Ishikawa (cell line): ENCODE results near the gene DSCAML1.

Experiments
- FOXM1 ChIP-seq: IDR thresholded peaks from 2 replicates; pipeline ENCODE4 v1.6.1; 2012; ENCODE audit warnings: low read depth, borderline replicate concordance
- NFIC ChIP-seq: IDR thresholded peaks from 2 replicates; pipeline ENCODE4 v1.6.1; 2012
- YY1 ChIP-seq: IDR thresholded peaks from 2 replicates; pipeline ENCODE4 v1.6.1; 2012; ENCODE audit warnings: low read depth
- TF ChIP-seq, protein P1 (sequence below): IDR thresholded peaks from 2 replicates; pipeline ENCODE4 v1.6.1; 2012

DNA sequence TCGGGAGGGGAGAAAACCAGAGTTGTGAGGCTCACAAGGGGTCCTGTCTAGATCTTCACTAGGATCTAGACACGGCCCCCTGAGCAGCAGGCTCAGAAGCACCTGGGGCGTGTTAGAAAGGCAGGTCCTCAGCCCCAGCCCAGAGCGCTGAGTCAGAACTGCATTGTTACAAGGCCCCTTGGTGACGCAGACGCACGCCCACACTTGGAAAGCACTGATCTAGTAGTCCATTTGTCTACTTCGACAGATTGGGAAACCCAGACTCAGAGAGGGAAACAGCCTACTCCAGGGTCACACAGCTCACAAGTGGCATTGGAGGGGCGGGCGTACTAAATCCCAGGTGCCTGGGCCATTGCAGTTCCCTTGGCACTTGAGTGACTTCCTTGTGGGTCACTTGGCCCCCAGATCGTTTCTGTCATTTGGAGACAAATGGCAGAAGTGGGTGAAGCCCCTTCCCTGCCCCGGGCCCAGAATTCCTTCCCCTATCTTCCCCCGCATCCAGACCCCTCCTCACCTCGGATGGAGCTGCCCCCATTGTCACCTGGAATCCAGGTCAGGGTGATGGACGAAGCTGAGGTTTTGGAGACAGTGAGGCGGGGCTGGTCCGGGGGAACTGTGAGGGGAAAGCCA, 358.5 kb downstream of the DSCAML1 start:
- TF ChIP-seq, protein P1, sequence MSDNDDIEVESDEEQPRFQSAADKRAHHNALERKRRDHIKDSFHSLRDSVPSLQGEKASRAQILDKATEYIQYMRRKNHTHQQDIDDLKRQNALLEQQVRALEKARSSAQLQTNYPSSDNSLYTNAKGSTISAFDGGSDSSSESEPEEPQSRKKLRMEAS: no peak
- no peak for TF ChIP-seq FOXM1
- TF ChIP-seq YY1: no peak
- TF ChIP-seq NFIC: no peak
